GM13977 (cell line): ENCODE data around the gene CREB5.

ENCODE experiments used
- DNase-seq: peaks from one replicate; pipeline ENCODE4 v3.0.0; 2012; ENCODE audit warnings: low spot score
- in situ Hi-C: fragments of 300-500 bp; cut with MboI; formaldehyde crosslinking; loops from one replicate; pipeline ENCODE4 v1.12.0; 2022; ENCODE audit warnings: low sequenced_read_pairs, low pct_unique_long_range_greater_than_20kb, mixed read lengths, inconsistent platforms; ENCODE audit not compliant: unreplicated experiment
- TF ChIP-seq, protein P1 (sequence below): IDR thresholded peaks from 2 replicates; pipeline ENCODE4 v1.5.1; 2012; ENCODE audit warnings: mild to moderate bottlenecking, control low read depth; ENCODE audit not compliant: insufficient read depth; ENCODE audit errors: extremely low read depth, missing control alignments

Gene CREB5

DNA sequence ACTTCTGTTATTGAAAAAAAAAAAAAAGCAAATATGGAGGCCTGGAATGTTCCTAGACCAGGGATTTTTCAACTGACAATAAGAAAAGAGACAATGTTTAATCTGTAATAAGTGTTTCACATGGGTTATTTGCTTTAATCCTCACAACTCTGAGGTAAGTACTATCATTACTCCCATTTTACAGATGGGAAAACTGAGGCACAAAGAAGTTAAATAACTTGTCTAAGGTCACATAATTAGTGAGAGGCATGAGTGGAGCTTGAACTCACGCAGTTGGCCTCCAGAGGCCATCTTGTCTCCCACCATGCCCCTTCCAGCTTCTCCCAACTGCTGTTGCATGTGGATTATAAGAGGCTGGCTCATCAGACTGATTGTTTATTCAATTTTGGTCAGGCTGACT, 36.6 kb upstream of the CREB5 start:
- no peak for DNase-seq
- TF ChIP-seq, protein P1, sequence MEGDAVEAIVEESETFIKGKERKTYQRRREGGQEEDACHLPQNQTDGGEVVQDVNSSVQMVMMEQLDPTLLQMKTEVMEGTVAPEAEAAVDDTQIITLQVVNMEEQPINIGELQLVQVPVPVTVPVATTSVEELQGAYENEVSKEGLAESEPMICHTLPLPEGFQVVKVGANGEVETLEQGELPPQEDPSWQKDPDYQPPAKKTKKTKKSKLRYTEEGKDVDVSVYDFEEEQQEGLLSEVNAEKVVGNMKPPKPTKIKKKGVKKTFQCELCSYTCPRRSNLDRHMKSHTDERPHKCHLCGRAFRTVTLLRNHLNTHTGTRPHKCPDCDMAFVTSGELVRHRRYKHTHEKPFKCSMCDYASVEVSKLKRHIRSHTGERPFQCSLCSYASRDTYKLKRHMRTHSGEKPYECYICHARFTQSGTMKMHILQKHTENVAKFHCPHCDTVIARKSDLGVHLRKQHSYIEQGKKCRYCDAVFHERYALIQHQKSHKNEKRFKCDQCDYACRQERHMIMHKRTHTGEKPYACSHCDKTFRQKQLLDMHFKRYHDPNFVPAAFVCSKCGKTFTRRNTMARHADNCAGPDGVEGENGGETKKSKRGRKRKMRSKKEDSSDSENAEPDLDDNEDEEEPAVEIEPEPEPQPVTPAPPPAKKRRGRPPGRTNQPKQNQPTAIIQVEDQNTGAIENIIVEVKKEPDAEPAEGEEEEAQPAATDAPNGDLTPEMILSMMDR: no peak
- in situ Hi-C loops: loop anchor here (25.0 kb wide), 1 partner anchor 487 kb away; no protein-coding TSS in a partner anchor

DNA sequence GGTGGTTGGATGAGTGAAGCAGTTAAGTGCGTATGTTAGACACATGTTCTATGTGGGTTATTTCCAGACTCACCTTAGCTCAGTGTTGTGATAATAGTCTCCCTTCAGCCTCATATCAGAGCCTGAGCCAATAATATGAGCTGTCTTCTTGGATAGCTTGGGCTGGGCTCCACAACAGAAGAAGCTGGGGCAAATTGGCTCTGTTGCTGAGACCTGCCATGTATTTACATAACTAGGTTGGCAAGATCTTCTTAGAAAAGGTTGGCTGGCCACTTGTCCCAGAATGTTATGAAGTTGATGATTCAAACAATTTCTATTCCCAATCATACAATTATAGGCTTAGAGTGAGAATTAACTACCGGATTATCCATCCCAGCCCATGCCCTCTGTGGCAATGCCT, 35.7 kb upstream of the CREB5 start:
- TF ChIP-seq, protein P1: no peak
- no peak for DNase-seq
- in situ Hi-C loops: loop anchor here (25.0 kb wide), 1 partner anchor 486 kb away; no protein-coding TSS in a partner anchor

DNA sequence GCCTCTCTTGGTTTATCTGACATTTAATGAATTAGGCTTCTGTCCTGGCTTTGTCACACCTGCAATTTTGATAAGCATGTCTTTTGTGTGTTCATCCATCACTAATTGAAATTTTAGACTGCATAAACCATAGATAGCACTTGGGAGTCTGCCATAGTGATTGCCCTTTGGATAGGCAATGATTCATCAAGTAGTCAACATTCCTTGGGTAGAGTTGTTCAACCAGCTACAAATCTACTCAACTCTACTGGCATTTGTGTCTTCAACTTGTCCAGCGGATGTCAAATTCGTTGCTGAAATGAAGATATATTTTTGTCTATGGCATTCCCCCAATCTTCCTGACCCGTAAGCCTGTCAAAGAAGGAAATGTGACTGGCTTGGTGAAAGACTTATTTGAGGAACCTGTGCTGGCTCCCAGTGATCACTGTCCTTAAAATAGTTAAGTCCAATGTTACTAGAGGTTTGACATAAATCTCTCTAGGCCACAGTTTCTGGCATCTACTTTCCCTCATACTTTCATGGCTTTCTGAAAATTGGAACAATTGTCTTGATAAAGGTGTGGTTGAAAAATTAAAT, 33.7 kb upstream of the CREB5 start:
- no peak for DNase-seq
- in situ Hi-C loops: loop anchor here (25.0 kb wide), 1 partner anchor 484 kb away; no protein-coding TSS in a partner anchor
- TF ChIP-seq, protein P1: no peak

DNA sequence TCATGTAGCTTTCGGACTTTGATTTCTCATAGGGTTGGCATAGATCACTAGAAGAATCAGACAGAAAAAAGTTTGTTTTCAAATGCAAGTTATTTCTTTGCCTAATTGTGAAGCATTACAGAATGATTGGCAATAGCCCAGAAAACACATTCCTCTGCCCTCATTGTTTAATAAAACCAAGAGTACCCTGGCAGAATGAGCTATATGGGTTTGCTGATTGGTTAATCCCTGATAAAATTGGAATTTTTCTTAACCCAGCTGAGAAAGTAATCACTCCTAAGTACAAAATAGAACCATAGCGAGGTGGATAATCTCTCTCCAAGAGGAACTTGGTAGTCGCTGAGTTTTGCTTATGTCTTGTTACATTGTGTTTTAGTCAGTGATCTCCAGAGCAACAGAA, 30.9 kb upstream of the CREB5 start:
- DNase-seq: no peak
- in situ Hi-C loops: loop anchor here (25.0 kb wide), 1 partner anchor 481 kb away; no protein-coding TSS in a partner anchor
- TF ChIP-seq, protein P1: no peak

DNA sequence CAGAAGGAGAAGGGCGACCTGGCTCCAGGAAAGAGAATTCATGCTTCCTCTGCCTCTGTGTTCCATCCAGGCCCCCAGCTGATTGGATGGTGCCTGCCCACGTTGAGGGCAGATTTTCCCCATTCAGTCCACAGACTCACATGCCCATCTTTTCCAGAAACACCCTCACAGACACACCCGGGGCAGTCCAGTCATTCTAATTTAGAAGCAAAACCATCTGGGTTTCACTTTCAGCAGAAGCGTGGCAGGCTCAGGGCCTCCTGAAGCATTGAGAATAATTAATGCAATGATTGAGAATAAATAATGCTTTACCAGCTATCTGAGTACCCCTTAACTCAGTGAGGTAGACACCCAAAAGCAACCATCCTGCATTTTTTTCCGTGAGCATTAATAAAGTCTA, 30.2 kb upstream of the CREB5 start:
- no peak for DNase-seq
- in situ Hi-C loops: loop anchor here (25.0 kb wide), 1 partner anchor 480 kb away; no protein-coding TSS in a partner anchor
- TF ChIP-seq, protein P1: no peak

DNA sequence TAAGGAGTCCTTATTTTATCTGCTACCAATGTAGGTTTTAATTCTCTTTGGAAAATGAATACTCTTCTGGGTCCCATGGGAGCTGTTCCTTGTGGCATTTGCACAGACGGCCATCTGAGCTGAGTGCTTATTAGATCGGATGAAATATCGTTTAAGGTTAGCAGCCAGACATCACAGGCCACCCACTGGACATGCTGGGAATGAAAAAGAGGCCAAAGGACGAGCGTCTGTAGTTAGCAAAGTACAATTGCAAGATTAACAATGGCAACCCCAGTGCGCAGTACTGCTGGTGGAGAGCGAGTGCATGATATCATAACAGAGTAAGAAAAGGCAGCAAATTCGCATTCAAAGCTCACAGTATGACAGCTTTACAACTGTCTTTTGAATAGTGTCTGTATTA, 28.3 kb upstream of the CREB5 start:
- DNase-seq: no peak
- TF ChIP-seq, protein P1: no peak
- in situ Hi-C loops: loop anchor here (25.0 kb wide), 1 partner anchor 478 kb away; no protein-coding TSS in a partner anchor
